Neural cell (in vitro differentiated cells): ENCODE measurements around the gene FOXL3. TPM values are rescaled to one million over a fixed set of nuclear protein-coding genes. Genes with fewer than 3 reads are reported as not detected.
"Not testable (repeated sequence)": the region's sequence is repeated elsewhere in the genome, so short reads cannot be mapped to it uniquely, and the experiment has no call there.

Experiments
- H2AFZ ChIP-seq: fragments of 200-600, 300-800 bp; sonication (generic), shearing (Covaris generic); 2 replicates; pipeline ENCODE4 v1.6.0; 2014; ENCODE audit warnings: low read depth, mild to moderate bottlenecking, antibody characterized with exemption, low read length, moderate library complexity
- H3F3A ChIP-seq: fragments of 200-600 bp; shearing (Covaris generic); 2 replicates; pipeline ENCODE4 v1.6.1; 2016; ENCODE audit warnings: mild to moderate bottlenecking, moderate library complexity, mixed read lengths, antibody characterized with exemption, low read length; ENCODE audit not compliant: insufficient read depth, poor library complexity, severe bottlenecking
- H3K27ac ChIP-seq: fragments of 200-600, 300-800 bp; sonication (generic), shearing (Covaris generic); 2 replicates; pipeline ENCODE4 v1.5.1; 2014; ENCODE audit warnings: mild to moderate bottlenecking, low read length, moderate library complexity
- H3K27me3 ChIP-seq: fragments of 300-800, 200-600 bp; sonication (generic), shearing (Covaris generic); 2 replicates; pipeline ENCODE4 v1.6.0; 2014; ENCODE audit warnings: mild to moderate bottlenecking, low read depth, low read length, moderate library complexity; ENCODE audit not compliant: insufficient read depth
- H3K36me3 ChIP-seq: fragments of 300-800, 200-600 bp; sonication (generic), shearing (Covaris generic); 2 replicates; pipeline ENCODE4 v1.5.1; 2014; ENCODE audit warnings: mild to moderate bottlenecking, antibody characterized with exemption, low read length, moderate library complexity; ENCODE audit not compliant: insufficient read depth
- H3K4me2 ChIP-seq: fragments of 300-800, 200-600 bp; sonication (generic), shearing (Covaris generic); 2 replicates; pipeline ENCODE4 v1.6.0; 2014; ENCODE audit warnings: mild to moderate bottlenecking, low read length
- H3K4me3 ChIP-seq: fragments of 300-800, 200-600 bp; sonication (generic), shearing (Covaris generic); 2 replicates; pipeline ENCODE4 v1.5.1; 2014; ENCODE audit warnings: mild to moderate bottlenecking, low read length, moderate library complexity
- H3K79me2 ChIP-seq: fragments of 200-600 bp; shearing (Covaris generic); replicated peaks from 2 replicates; pipeline ENCODE4 v1.6.0; 2014; ENCODE audit warnings: mild to moderate bottlenecking, low read length, moderate library complexity; ENCODE audit not compliant: insufficient read depth
- H3K9ac ChIP-seq: fragments of 300-800, 200-600 bp; sonication (generic), shearing (Covaris generic); 2 replicates; pipeline ENCODE4 v1.6.1; 2016; ENCODE audit warnings: mild to moderate bottlenecking, low read length, mixed read lengths
- H3K9me2 ChIP-seq: fragments of 200-600 bp; shearing (Covaris generic); 2 replicates; pipeline ENCODE4 v1.6.1; 2016; ENCODE audit warnings: mild to moderate bottlenecking, low read length, mixed read lengths; ENCODE audit not compliant: insufficient read depth
- H3K9me3 ChIP-seq: fragments of 200-600, 300-800 bp; sonication (generic), shearing (Covaris generic); 2 replicates; pipeline ENCODE4 v1.6.1; 2016; ENCODE audit warnings: mild to moderate bottlenecking, mixed run types, low read length, moderate library complexity, mixed read lengths
- H4K20me1 ChIP-seq: fragments of 200-600 bp; shearing (Covaris generic); 2 replicates; pipeline ENCODE4 v1.6.1; 2016; ENCODE audit warnings: mild to moderate bottlenecking, mixed run types; ENCODE audit not compliant: insufficient read depth
- EP300 ChIP-seq: fragments of 450-650 bp; conservative IDR thresholded peaks from 2 replicates; pipeline ENCODE4 v1.6.1; 2014; ENCODE audit warnings: antibody characterized with exemption, mild to moderate bottlenecking, moderate library complexity; ENCODE audit not compliant: poor library complexity, severe bottlenecking
- EZH2 ChIP-seq: fragments of 200-600, 300-800 bp; shearing (Covaris generic), sonication (generic); IDR thresholded peaks from 2 replicates; pipeline ENCODE4 v1.6.1; 2014; ENCODE audit warnings: antibody characterized with exemption, low read length, borderline replicate concordance, mild to moderate bottlenecking; ENCODE audit not compliant: insufficient read depth, poor library complexity, severe bottlenecking
- MXI1 ChIP-seq: fragments of 450-650 bp; conservative IDR thresholded peaks from 2 replicates; pipeline ENCODE4 v1.6.1; 2014; ENCODE audit warnings: antibody characterized with exemption, mild to moderate bottlenecking; ENCODE audit not compliant: poor library complexity, severe bottlenecking
- POLR2AphosphoS5 ChIP-seq: IDR thresholded peaks from 2 replicates; pipeline ENCODE4 v1.6.1; 2012
- RAD21 ChIP-seq: fragments of 450-650 bp; conservative IDR thresholded peaks from 2 replicates; pipeline ENCODE4 v1.6.1; 2014; ENCODE audit warnings: antibody characterized with exemption, mild to moderate bottlenecking, moderate library complexity
- SMC3 ChIP-seq: fragments of 450-650 bp; conservative IDR thresholded peaks from 2 replicates; pipeline ENCODE4 v1.6.1; 2014; ENCODE audit warnings: antibody characterized with exemption, mild to moderate bottlenecking, moderate library complexity; ENCODE audit not compliant: poor library complexity
- TAF1 ChIP-seq: IDR thresholded peaks from 2 replicates; pipeline ENCODE4 v1.6.1; 2012; ENCODE audit warnings: low read depth
- polyA plus RNA-seq: library from polyadenylated mRNA; depleted of rRNA; stranded (reverse); fragments of >200 nt; gene quantifications from 2 replicates; pipeline ENCODE4 v1.2.3, GENCODE V29; 2014
- TF ChIP-seq, protein P1 (sequence below): IDR thresholded peaks from 2 replicates; pipeline ENCODE4 v1.6.1; 2012; ENCODE audit warnings: borderline replicate concordance
- TF ChIP-seq, protein P2 (sequence below): fragments of 450-650 bp; IDR thresholded peaks from 2 replicates; pipeline ENCODE4 v1.5.1; 2014; ENCODE audit warnings: antibody characterized with exemption, mild to moderate bottlenecking, moderate library complexity; ENCODE audit not compliant: poor library complexity, severe bottlenecking

Gene FOXL3
- polyA plus RNA-seq, 1 donor from 2014 or later, result not detected

DNA sequence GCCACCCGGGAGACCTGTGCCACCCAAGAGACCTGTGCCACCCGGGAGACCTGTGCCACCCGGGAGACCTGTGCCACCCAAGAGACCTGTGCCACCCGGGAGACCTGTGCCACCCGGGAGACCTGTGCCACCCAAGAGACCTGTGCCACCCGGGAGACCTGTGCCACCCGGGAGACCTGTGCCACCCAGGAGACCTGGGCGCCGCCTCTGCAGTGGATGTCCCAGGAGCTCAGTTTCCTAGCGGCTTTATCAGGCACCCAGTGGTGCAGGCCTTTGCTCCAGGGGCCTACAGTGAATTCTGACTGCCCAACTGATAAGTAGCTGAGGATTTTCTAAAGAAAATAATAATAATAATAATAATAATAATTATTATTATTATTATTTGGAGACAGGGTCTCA, 46.4 kb upstream of the FOXL3 start:
- not testable (repeated sequence) for H3K79me2 ChIP-seq, H3K9me2 ChIP-seq, H3F3A ChIP-seq, H3K4me3 ChIP-seq, H3K4me2 ChIP-seq, H3K27ac ChIP-seq, H3K36me3 ChIP-seq, H3K9me3 ChIP-seq, H3K27me3 ChIP-seq, H4K20me1 ChIP-seq, H2AFZ ChIP-seq, H3K9ac ChIP-seq

DNA sequence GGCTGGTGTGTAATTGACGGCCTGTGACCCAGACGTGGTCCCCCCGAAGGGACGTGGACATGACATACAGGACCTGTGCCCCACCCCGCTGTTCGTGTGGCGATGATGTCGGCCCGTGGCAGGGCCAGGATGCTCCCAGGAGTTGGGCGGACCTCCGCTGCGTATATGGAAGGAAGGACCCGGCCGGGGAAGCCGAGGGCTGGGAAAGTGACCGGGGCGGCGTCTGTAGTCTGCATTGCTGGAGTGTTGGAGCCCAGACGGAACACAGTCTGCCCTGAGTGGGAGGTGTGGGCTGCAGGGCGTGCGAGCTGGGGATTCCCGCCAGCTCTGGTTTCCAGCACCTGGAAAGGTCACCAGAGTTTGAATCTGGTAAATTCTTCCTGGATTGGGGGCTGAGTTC, 45.0 kb upstream of the FOXL3 start:
- Histone ChIP-seq H2AFZ (no peak overlapping the region), H3K4me2 (no peak overlapping the region), H3F3A (no peaks in the 10 kb centered on the region), H4K20me1 (no peaks in the 10 kb centered on the region), H3K9me3 (no peaks in the 10 kb centered on the region), H3K9ac (no peak overlapping the region), H3K4me3 (no peak overlapping the region), H3K9me2 (no peaks in the 10 kb centered on the region), H3K79me2 (no peaks in the 10 kb centered on the region), H3K36me3 (no peaks in the 10 kb centered on the region), H3K27me3 (no peaks in the 10 kb centered on the region), H3K27ac (no peak overlapping the region)
- TF ChIP-seq TAF1 (no peak), EZH2 (no peak), POLR2AphosphoS5 (no peak), EP300 (no peak), MXI1 (no peak), SMC3 (no peak), RAD21 (no peak)
- TF ChIP-seq, protein P1, sequence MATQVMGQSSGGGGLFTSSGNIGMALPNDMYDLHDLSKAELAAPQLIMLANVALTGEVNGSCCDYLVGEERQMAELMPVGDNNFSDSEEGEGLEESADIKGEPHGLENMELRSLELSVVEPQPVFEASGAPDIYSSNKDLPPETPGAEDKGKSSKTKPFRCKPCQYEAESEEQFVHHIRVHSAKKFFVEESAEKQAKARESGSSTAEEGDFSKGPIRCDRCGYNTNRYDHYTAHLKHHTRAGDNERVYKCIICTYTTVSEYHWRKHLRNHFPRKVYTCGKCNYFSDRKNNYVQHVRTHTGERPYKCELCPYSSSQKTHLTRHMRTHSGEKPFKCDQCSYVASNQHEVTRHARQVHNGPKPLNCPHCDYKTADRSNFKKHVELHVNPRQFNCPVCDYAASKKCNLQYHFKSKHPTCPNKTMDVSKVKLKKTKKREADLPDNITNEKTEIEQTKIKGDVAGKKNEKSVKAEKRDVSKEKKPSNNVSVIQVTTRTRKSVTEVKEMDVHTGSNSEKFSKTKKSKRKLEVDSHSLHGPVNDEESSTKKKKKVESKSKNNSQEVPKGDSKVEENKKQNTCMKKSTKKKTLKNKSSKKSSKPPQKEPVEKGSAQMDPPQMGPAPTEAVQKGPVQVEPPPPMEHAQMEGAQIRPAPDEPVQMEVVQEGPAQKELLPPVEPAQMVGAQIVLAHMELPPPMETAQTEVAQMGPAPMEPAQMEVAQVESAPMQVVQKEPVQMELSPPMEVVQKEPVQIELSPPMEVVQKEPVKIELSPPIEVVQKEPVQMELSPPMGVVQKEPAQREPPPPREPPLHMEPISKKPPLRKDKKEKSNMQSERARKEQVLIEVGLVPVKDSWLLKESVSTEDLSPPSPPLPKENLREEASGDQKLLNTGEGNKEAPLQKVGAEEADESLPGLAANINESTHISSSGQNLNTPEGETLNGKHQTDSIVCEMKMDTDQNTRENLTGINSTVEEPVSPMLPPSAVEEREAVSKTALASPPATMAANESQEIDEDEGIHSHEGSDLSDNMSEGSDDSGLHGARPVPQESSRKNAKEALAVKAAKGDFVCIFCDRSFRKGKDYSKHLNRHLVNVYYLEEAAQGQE, result no peak
- TF ChIP-seq, protein P2, sequence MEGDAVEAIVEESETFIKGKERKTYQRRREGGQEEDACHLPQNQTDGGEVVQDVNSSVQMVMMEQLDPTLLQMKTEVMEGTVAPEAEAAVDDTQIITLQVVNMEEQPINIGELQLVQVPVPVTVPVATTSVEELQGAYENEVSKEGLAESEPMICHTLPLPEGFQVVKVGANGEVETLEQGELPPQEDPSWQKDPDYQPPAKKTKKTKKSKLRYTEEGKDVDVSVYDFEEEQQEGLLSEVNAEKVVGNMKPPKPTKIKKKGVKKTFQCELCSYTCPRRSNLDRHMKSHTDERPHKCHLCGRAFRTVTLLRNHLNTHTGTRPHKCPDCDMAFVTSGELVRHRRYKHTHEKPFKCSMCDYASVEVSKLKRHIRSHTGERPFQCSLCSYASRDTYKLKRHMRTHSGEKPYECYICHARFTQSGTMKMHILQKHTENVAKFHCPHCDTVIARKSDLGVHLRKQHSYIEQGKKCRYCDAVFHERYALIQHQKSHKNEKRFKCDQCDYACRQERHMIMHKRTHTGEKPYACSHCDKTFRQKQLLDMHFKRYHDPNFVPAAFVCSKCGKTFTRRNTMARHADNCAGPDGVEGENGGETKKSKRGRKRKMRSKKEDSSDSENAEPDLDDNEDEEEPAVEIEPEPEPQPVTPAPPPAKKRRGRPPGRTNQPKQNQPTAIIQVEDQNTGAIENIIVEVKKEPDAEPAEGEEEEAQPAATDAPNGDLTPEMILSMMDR, result no peak

DNA sequence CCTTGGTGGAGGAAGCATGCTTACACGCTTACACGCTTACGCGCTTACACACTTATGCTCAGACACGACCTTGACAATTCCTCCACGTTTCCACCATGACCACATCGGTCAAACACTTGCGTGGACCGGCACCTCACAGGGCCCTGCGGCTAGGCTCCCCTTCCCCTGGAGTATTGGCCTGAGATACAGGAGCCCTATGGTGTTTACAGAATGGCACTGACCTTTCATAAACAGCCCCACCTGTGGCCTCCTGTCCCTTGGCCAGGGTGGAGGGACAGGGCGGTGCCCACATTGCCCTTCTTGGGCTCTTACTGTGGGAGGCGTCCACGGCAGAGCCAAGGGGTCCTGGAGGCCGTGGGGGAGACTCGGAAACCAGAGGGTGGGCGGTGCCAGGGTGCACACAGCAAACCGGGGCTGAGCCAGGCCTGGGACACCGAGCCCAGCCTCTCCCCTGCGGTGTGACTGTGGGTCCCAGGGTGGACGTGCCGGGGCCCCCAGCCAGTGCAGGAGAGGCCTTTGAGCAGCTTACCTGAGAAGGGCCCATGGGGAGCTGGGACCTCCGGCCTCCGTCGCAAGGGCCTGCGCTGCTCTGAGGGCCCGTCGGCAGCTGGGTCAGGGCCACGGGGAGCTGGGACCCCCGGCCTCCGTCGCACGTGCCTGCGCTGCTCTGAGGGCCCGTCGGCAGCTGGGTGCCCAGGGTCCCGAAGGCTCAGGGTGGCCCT, 44.2 kb upstream of the FOXL3 start:
- H3K9me3 ChIP-seq, result no peaks in the 10 kb centered on the region
- no peak overlapping the region for H3K9ac ChIP-seq
- no peak overlapping the region for H2AFZ ChIP-seq
- H3K4me3 ChIP-seq, result no peak overlapping the region
- no peaks in the 10 kb centered on the region for H3K36me3 ChIP-seq
- H3F3A ChIP-seq, result no peaks in the 10 kb centered on the region
- no peaks in the 10 kb centered on the region for H4K20me1 ChIP-seq
- H3K27me3 ChIP-seq, result no peaks in the 10 kb centered on the region
- H3K9me2 ChIP-seq, result no peaks in the 10 kb centered on the region
- no peak overlapping the region for H3K27ac ChIP-seq
- H3K4me2 ChIP-seq, result no peak overlapping the region
- no peaks in the 10 kb centered on the region for H3K79me2 ChIP-seq
- no peak for TF ChIP-seq TAF1
- TF ChIP-seq, protein P2, result no peak
- no peak for TF ChIP-seq MXI1
- TF ChIP-seq SMC3, result no peak
- TF ChIP-seq, protein P1, result no peak
- TF ChIP-seq EZH2, result no peak
- TF ChIP-seq RAD21, result no peak
- no peak for TF ChIP-seq EP300
- no peak for TF ChIP-seq POLR2AphosphoS5
